HCT116 (cell line): ENCODE measurements around the gene RMI2. TPM values are rescaled to one million over a fixed set of nuclear protein-coding genes. Genes with fewer than 3 reads are reported as not detected.

ENCODE experiments used
- ATAC-seq: fragments of 200-7000 bp; cut with Tn5 transposase; 2 replicates; pipeline ENCODE4 v1.9.1; 2020; ENCODE audit warnings: mild to moderate bottlenecking, moderate library complexity
- BruUV-seq: library from RNA; stranded (reverse); fragments of 400-500 nt; replicated peaks from 2 replicates; lab custom pipeline; 2021; lab: Mats Ljungman, UMichigan
- CTCF ChIA-PET: fragments of 300-600 bp; sonication (Branson Sonifier 250); formaldehyde crosslinking; loops from one replicate; lab custom pipeline; 2021; ENCODE audit warnings: antibody characterized with exemption; lab: Charles Lee
- POLR2A ChIA-PET: fragments of 300-600, 350-600 bp; sonication (Branson Sonifier 250); formaldehyde crosslinking; loops from one replicate; lab custom pipeline; 2021; ENCODE audit warnings: antibody characterized with exemption; lab: Charles Lee
- RAD21 ChIA-PET, 2 experiments: fragments of 300-600 bp; sonication (Branson Sonifier 250); formaldehyde crosslinking; loops; one replicate each; lab custom pipeline; 2023; ENCODE audit warnings: low total read pairs in 2 of 2; ENCODE audit not compliant: uncharacterized antibody in 2 of 2, unreplicated experiment in 2 of 2, low non-redundant PET in 1 of 2; lab: Charles Lee
- DNase-seq: peaks from one replicate; pipeline ENCODE4 v3.0.0-alpha.2; 2010; ENCODE audit warnings: low read depth, low spot score
- H2AFZ ChIP-seq: fragments of 200-600 bp; shearing (Covaris generic), sonication (generic); 2 replicates; pipeline ENCODE4 v1.6.1; 2017; ENCODE audit warnings: low read depth, mixed run types, mixed read lengths, antibody characterized with exemption, low read length; ENCODE audit not compliant: poor library complexity, severe bottlenecking
- H3K27ac ChIP-seq: 2 replicates; pipeline ENCODE4 v1.5.1; 2012; ENCODE audit warnings: low read depth, low read length
- H3K27me3 ChIP-seq: fragments of 200-600 bp; sonication (generic); 2 replicates; pipeline ENCODE4 v1.6.1; 2016; ENCODE audit warnings: mixed run types, low read length, mixed read lengths; ENCODE audit not compliant: insufficient read depth
- H3K36me3 ChIP-seq, 2 experiments: fragments of 200-500 bp in 1 of 2; fragments of 200-600 bp in 1 of 2; sonication (Bioruptor generic) in 1 of 2; sonication (generic) in 1 of 2; 2 replicates each; pipeline versions ENCODE4 v1.5.1 to v1.6.1; 2014 to 2016; ENCODE audit warnings: low read length in 2 of 2, inconsistent platforms in 1 of 2, mixed read lengths in 1 of 2, mixed run types in 1 of 2; ENCODE audit not compliant: insufficient read depth in 2 of 2, control insufficient read depth in 1 of 2
- H3K4me1 ChIP-seq, 2 experiments: fragments of 200-600 bp in 1 of 2; sonication (generic) in 1 of 2; 2 replicates each; pipeline versions ENCODE4 v1.5.1 to v1.6.1; 2012 to 2017; ENCODE audit warnings: low read length in 2 of 2, inconsistent platforms in 1 of 2, mild to moderate bottlenecking in 1 of 2, mixed read lengths in 1 of 2, mixed run types in 1 of 2, moderate library complexity in 1 of 2; ENCODE audit not compliant: insufficient read depth in 2 of 2, control insufficient read depth in 1 of 2
- H3K4me2 ChIP-seq: fragments of 200-600 bp; sonication (generic); 2 replicates; pipeline ENCODE4 v1.6.1; 2017; ENCODE audit warnings: mixed run types, low read length, mixed read lengths
- H3K4me3 ChIP-seq, 2 experiments: fragments of 200-600 bp in 1 of 2; sonication (generic) in 1 of 2; replicated peaks in 1 of 2; 2 replicates each; pipeline ENCODE4 v1.5.1; 2011 to 2016; ENCODE audit warnings: low read length in 2 of 2, control low read depth in 1 of 2, low read depth in 1 of 2, mild to moderate bottlenecking in 1 of 2, mixed read lengths in 1 of 2, mixed run types in 1 of 2
- H3K79me2 ChIP-seq: fragments of 200-600 bp; sonication (generic); 2 replicates; pipeline ENCODE4 v1.6.1; 2017; ENCODE audit warnings: mild to moderate bottlenecking, mixed run types, low read length, moderate library complexity, mixed read lengths; ENCODE audit not compliant: insufficient read depth
- H3K9ac ChIP-seq: fragments of 200-600 bp; sonication (generic); 2 replicates; pipeline ENCODE4 v1.6.1; 2016; ENCODE audit warnings: low read length, mixed read lengths
- H3K9me2 ChIP-seq: fragments of 200-600 bp; sonication (generic), shearing (Covaris generic); 2 replicates; pipeline ENCODE4 v1.6.1; 2017; ENCODE audit warnings: mixed run types, mild to moderate bottlenecking, moderate library complexity; ENCODE audit not compliant: insufficient read depth
- H3K9me3 ChIP-seq, 2 experiments: fragments of 200-500 bp in 1 of 2; fragments of 200-600 bp in 1 of 2; sonication (Bioruptor generic) in 1 of 2; sonication (generic) in 1 of 2; 2 replicates each; pipeline ENCODE4 v1.6.1; 2014 to 2017; ENCODE audit warnings: low read length in 2 of 2, mixed read lengths in 2 of 2, inconsistent platforms in 1 of 2, low read depth in 1 of 2, mild to moderate bottlenecking in 1 of 2, mixed run types in 1 of 2, moderate library complexity in 1 of 2; ENCODE audit not compliant: control insufficient read depth in 1 of 2, insufficient read depth in 1 of 2
- H4K20me1 ChIP-seq: fragments of 200-600 bp; sonication (generic), shearing (Covaris generic); 2 replicates; pipeline ENCODE4 v1.6.1; 2017; ENCODE audit warnings: mixed run types, mild to moderate bottlenecking, moderate library complexity; ENCODE audit not compliant: insufficient read depth
- CBX3 ChIP-seq: IDR thresholded peaks from 2 replicates; pipeline ENCODE4 v1.6.1; 2012; ENCODE audit warnings: low read depth
- CEBPB ChIP-seq: IDR thresholded peaks from 2 replicates; pipeline ENCODE4 v1.6.1; 2012; ENCODE audit warnings: low read depth
- EGR1 ChIP-seq: IDR thresholded peaks from 2 replicates; pipeline ENCODE4 v1.6.1; 2012; ENCODE audit warnings: low read depth
- EZH2phosphoT487 ChIP-seq: fragments of 200-600 bp; IDR thresholded peaks from 2 replicates; pipeline ENCODE4 v1.6.1; 2018; ENCODE audit warnings: antibody characterized with exemption, borderline replicate concordance
- FOSL1 ChIP-seq: IDR thresholded peaks from 2 replicates; pipeline ENCODE4 v1.6.1; 2012; ENCODE audit warnings: low read depth
- JUND ChIP-seq: IDR thresholded peaks from 2 replicates; pipeline ENCODE4 v1.6.1; 2012
- MAX ChIP-seq: IDR thresholded peaks from 2 replicates; pipeline ENCODE4 v1.6.1; 2012
- SP1 ChIP-seq: IDR thresholded peaks from 2 replicates; pipeline ENCODE4 v1.6.1; 2012; ENCODE audit warnings: low read depth
- SRF ChIP-seq: IDR thresholded peaks from 2 replicates; pipeline ENCODE4 v1.6.1; 2012; ENCODE audit warnings: low read depth
- TCF7L2 ChIP-seq: IDR thresholded peaks from 2 replicates; pipeline ENCODE4 v1.7.0; 2011; ENCODE audit warnings: borderline replicate concordance, inconsistent platforms; ENCODE audit not compliant: insufficient read depth, insufficient read length; ENCODE audit errors: extremely low read depth
- ZNF274 ChIP-seq: fragments of 200-500 bp; sonication (Bioruptor generic); IDR thresholded peaks from 2 replicates; pipeline ENCODE4 v1.6.1; 2014; ENCODE audit warnings: mild to moderate bottlenecking, low read depth, low read length, inconsistent platforms
- intact Hi-C: fragments of 100-400 bp; cut with micrococcal nuclease; formaldehyde crosslinking; loops from 2 replicates; pipeline ENCODE4 v1.10.0; 2022
- total RNA-seq: library from RNA; stranded (reverse); gene quantifications from one replicate; pipeline ENCODE4 v1.2.1, GENCODE V29; 2021; ENCODE audit not compliant: unreplicated experiment
- TF ChIP-seq, protein P1 (sequence below), 3 experiments: fragments of 200-600 bp in 1 of 3; sonication (generic) in 1 of 3; IDR thresholded peaks in 2 of 3; conservative IDR thresholded peaks in 1 of 3; 2 replicates each; pipeline ENCODE4 v1.5.1; 2012 to 2017; ENCODE audit warnings: low read depth in 2 of 3, low read length in 2 of 3, antibody characterized with exemption in 1 of 3, borderline replicate concordance in 1 of 3, control low read depth in 1 of 3, mild to moderate bottlenecking in 1 of 3, mixed read lengths in 1 of 3, mixed run types in 1 of 3, moderate library complexity in 1 of 3; ENCODE audit not compliant: insufficient read depth in 1 of 3

RMI2 gene
- total RNA-seq, 1 experiment from 2014 or later, result 19.9 TPM

DNA sequence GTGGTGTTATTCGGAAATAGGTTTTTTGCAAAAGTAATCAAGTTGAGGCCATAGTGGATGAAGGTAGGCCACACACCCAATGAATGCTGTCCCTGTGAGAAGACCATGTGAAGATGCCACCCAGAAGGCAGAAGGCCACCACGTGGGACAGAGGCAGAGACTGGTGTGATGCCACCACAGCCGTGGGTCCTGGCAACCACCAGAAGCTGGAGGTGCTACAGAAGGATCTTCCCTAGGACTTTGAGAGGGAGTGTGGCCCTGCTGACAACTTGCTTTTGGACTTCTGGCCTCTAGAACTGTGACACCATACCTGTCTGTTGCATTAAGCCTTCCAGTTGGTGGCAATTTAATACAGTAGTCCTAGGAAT lies 49.3 kb downstream of the RMI2 start:
- POLR2A ChIA-PET, result no interaction called here
- intact Hi-C loops, result no loop called here
- BruUV-seq, result no TSS peak

More for the DNA sequence above, 49.3 kb downstream of the RMI2 start:
- no peaks in the 10 kb centered on the region for H3K36me3 ChIP-seq
- no peaks in the 10 kb centered on the region for H3K79me2 ChIP-seq
- TF ChIP-seq CBX3 (no peak), FOSL1 (no peak), SRF (no peak), MAX (no peak), ZNF274 (no peak), SP1 (no peak), EGR1 (no peak), JUND (no peak), TCF7L2 (no peak), CEBPB (no peak), EZH2phosphoT487 (no peak)
- TF ChIP-seq, protein P1, sequence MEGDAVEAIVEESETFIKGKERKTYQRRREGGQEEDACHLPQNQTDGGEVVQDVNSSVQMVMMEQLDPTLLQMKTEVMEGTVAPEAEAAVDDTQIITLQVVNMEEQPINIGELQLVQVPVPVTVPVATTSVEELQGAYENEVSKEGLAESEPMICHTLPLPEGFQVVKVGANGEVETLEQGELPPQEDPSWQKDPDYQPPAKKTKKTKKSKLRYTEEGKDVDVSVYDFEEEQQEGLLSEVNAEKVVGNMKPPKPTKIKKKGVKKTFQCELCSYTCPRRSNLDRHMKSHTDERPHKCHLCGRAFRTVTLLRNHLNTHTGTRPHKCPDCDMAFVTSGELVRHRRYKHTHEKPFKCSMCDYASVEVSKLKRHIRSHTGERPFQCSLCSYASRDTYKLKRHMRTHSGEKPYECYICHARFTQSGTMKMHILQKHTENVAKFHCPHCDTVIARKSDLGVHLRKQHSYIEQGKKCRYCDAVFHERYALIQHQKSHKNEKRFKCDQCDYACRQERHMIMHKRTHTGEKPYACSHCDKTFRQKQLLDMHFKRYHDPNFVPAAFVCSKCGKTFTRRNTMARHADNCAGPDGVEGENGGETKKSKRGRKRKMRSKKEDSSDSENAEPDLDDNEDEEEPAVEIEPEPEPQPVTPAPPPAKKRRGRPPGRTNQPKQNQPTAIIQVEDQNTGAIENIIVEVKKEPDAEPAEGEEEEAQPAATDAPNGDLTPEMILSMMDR (IDR thresholded peaks at IDR 0.05 in 2 of 3, conservative IDR thresholded peaks at IDR 0.05 in 1 of 3; ENCODE audit: borderline replicate concordance in 1 of 3, insufficient read depth in 1 of 3, low read depth in 2 of 3, low read length in 2 of 3), result no peak
- no peak overlapping the region for H3K27ac ChIP-seq
- no peak overlapping the region for H3K4me3 ChIP-seq
- no peaks in the 10 kb centered on the region for H4K20me1 ChIP-seq
- H3K9me3 ChIP-seq, result no peaks in the 10 kb centered on the region
- H3K9me2 ChIP-seq, result no peaks in the 10 kb centered on the region
- CTCF ChIA-PET, result interaction anchor here (1.3 kb wide), 1 partner anchor 320 kb away, joined by 3 read pairs; no protein-coding TSS in a partner anchor
- no peak for DNase-seq
- H3K4me1 ChIP-seq, result peaks cover 0 to 12% of the 10 kb centered on the region in 2 experiments; a peak in 1 of 4 replicates
- H2AFZ ChIP-seq, result no peak overlapping the region
- H3K9ac ChIP-seq, result no peak overlapping the region
- RAD21 ChIA-PET, result no interaction called here
- no peak overlapping the region for H3K4me2 ChIP-seq
- H3K27me3 ChIP-seq, result no peaks in the 10 kb centered on the region
- no peak for ATAC-seq
